Neural cell (in vitro differentiated cells): ENCODE data around the gene PGP.

Experiments used
- EZH2 ChIP-seq: fragments of 200-600, 300-800 bp; shearing (Covaris generic), sonication (generic); IDR thresholded peaks from 2 replicates; pipeline ENCODE4 v1.6.1; 2014; ENCODE audit warnings: antibody characterized with exemption, low read length, borderline replicate concordance, mild to moderate bottlenecking; ENCODE audit not compliant: insufficient read depth, poor library complexity, severe bottlenecking
- MXI1 ChIP-seq: fragments of 450-650 bp; conservative IDR thresholded peaks from 2 replicates; pipeline ENCODE4 v1.6.1; 2014; ENCODE audit warnings: antibody characterized with exemption, mild to moderate bottlenecking; ENCODE audit not compliant: poor library complexity, severe bottlenecking
- RAD21 ChIP-seq: fragments of 450-650 bp; conservative IDR thresholded peaks from 2 replicates; pipeline ENCODE4 v1.6.1; 2014; ENCODE audit warnings: antibody characterized with exemption, mild to moderate bottlenecking, moderate library complexity
- TAF1 ChIP-seq: IDR thresholded peaks from 2 replicates; pipeline ENCODE4 v1.6.1; 2012; ENCODE audit warnings: low read depth
- TF ChIP-seq, protein P1 (sequence below): fragments of 450-650 bp; IDR thresholded peaks from 2 replicates; pipeline ENCODE4 v1.5.1; 2014; ENCODE audit warnings: antibody characterized with exemption, mild to moderate bottlenecking, moderate library complexity; ENCODE audit not compliant: poor library complexity, severe bottlenecking

DNA sequence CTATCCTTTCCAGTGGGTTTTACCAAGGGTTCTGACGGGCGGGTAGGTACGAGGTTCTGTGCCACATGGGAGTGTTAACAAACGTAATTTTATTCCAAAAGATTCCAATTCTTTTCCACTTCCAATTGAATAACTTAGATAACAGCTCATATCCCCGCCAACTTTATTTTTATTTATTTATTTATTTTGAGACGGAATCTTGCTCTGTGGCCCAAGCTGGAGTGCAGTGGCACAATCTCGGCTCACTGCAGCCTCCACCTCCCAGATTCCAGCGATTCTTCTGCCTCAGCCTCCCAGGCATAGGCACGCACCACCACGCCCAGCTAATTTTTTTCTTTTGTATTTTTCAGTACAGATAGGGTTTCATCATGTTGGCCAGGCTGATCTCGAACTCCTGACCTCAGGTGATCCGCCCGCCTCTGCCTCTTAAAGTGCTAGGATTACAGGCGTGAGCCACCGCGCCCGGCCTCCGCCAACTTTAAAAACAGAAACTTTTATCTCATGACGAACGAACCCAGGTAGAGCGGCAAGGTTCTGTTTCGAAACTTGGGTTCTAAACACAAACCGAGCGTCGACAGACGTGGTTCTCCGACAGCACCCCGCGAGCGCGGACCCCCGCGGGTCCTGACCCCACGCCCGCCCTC is 36.1 kb upstream of the PGP start:
- TF ChIP-seq, protein P1, sequence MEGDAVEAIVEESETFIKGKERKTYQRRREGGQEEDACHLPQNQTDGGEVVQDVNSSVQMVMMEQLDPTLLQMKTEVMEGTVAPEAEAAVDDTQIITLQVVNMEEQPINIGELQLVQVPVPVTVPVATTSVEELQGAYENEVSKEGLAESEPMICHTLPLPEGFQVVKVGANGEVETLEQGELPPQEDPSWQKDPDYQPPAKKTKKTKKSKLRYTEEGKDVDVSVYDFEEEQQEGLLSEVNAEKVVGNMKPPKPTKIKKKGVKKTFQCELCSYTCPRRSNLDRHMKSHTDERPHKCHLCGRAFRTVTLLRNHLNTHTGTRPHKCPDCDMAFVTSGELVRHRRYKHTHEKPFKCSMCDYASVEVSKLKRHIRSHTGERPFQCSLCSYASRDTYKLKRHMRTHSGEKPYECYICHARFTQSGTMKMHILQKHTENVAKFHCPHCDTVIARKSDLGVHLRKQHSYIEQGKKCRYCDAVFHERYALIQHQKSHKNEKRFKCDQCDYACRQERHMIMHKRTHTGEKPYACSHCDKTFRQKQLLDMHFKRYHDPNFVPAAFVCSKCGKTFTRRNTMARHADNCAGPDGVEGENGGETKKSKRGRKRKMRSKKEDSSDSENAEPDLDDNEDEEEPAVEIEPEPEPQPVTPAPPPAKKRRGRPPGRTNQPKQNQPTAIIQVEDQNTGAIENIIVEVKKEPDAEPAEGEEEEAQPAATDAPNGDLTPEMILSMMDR = no peak
- TF ChIP-seq RAD21 (no peak), TAF1 (no peak), EZH2 (no peak), MXI1 (no peak)
